Liver (tissue), 4 donors: Measurements from ENCODE around the gene KANSL1L. TPM values are rescaled to one million over a fixed set of nuclear protein-coding genes. Genes with fewer than 3 reads are reported as not detected.

Experiments used
- polyA plus RNA-seq, 2 donors: library from polyadenylated mRNA; stranded (reverse) in 1 of 2; unstranded in 1 of 2; fragments of 200-250 nt in 1 of 2; fragments of >200 nt in 1 of 2; fragmentation: Nextera tagmentation in 1 of 2; extraction: Ambion mirVana in 1 of 2; gene quantifications; one replicate each; pipeline versions ENCODE4 v1.2.1 to v1.2.3, GENCODE V29; 2013 to 2015
- total RNA-seq, 2 donors: library from RNA; depleted of rRNA; stranded (reverse); fragments of >200 nt; gene quantifications; one replicate each; pipeline ENCODE4 v1.2.3, GENCODE V29; 2014
- donor health status: healthy.
- donor health status: healthy.
- donor health status: healthy.

Gene KANSL1L
- total and polyA plus RNA-seq, 4 donors = 2.1 to 31.6 (median 11.4) TPM

Other genes with a start within 250 kb of the KANSL1L start
- 10 to 100 TPM; 23.9 to 50.1 TPM for gene RPE, start 168.8 kb downstream of the KANSL1L start, total RNA-seq
- gene RPE, start 168.8 kb downstream of the KANSL1L start, polyA plus RNA-seq = 10 to 100 TPM; 12.3 to 14.5 TPM
- gene ACADL, start 54.0 kb upstream of the KANSL1L start, total RNA-seq = 10 to 100 TPM in 1 of 2 donors, 1 to 10 TPM in 1; 1.9 to 19.6 TPM
- 10 to 100 TPM; 10.8 to 22.3 TPM for gene ACADL, start 54.0 kb upstream of the KANSL1L start, polyA plus RNA-seq
- not detected for gene MYL1, start 143.8 kb upstream of the KANSL1L start, total RNA-seq
- gene MYL1, start 143.8 kb upstream of the KANSL1L start, polyA plus RNA-seq = not detected